NCI-H187 treated with DMSO at 0.1 percent for 48 hours (cell line): ENCODE measurements around the gene DUSP3.

ENCODE experiments used
- DNase-seq: peaks from one replicate; lab custom pipeline; 2025; lab: John Stamatoyannopoulos, UW

The DUSP3 gene

DNA sequence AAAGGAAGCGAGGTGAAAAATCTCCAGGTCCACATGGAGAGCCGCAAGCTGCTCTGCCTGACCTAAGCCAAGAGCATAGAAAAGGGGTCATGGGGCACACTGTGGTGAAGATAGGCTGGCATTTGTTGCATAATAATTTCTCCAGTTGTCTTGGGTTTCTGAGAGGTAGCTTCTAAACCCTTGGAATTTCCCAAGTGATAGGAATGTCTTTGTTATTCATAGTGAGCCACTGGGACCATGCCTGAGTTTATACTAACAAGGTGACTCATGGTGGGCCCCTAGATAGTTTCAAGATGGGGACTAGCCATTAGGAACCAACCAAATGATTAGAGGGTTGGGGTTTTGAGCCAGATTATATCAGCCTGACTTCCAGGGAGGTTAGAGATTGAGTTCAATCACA lies 45.8 kb downstream of the DUSP3 start:
- DNase-seq: no peak

DNA sequence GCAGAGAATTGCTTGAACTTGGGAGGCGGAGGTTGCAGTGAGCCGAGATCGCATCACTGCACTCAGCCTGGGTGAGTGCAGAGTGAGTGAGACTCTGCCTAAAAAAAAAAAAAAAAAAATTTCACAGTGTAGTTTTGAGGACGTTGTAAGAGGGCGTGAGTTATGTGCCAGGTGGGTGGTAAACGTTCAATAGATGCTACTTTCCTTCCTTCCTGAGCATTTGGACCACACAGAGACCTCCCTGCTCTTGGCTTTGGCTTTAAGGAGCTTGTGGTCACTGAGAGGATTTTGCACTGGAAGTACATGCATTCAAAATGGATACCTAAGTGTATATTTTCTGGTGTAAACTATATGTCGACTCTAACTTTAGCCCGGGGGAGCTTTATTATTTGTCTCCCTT lies 50.7 kb downstream of the DUSP3 start:
- no peak for DNase-seq

DNA sequence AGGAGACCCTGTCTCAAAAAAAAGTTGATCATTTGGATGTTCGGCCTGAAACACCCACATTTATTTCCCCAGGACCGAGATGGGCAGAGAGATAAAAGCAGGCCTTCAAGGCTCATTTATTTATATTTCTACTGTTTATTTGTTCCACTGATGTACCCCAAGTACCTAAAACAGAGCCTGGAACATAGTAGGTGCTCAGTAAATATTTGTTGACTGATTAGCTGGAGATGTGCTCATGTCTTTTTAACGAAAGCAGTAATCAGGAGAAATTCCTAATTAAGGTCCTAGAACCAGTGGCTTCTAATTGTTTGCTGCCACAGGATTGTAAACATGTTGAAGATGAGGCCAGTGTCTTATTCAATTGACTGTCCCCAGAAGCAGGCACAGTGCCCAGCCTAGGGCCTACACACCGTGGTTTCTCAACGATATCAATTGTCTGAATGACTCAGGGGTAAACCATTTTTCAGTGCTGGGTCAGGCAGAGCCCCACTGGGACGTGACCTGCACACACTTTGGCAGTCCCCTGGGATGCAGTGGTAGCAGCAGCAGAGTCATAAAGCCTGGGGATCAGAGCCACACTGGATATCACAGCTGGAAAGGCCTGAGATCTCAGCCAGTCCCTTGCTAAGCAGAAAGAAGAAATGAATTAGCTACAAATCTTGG lies 54.9 kb downstream of the DUSP3 start:
- no peak for DNase-seq

DNA sequence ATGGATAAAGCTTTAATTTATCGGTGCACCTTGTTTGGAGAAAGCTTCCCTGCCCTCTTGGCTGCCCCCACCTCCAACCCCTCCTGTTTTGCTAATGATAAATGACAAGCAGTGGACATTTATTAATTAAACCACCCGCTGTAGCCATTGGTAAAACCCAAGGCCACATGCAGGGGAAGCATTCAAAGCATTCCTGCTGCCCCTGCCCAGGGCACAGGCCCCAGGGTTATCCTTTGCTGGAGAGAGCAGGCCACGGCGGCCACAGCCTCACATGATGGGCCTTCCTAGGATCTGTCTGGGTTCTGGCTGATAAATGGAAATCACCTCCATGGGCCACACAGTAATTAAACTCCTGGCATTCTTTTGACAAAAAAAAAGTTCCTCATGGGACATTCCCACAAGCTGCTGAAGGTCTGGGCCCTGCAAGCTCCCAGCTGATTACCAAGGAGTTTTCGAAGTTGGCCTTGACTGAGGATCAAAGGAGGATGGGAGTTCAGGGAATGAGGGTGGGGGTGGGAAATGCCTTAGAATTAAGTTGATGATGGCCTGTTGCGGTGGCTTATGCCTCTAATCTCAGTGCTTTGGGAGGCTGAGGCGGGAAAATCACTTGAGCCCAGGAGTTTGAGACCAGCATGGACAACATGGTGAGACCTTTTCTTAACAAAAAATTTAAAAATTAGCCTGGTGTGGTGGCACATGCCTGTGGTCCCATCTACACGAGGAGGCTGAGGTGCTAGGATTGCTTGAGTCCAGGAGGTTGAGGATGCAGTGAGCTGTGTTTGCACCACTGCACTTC lies 55.7 kb downstream of the DUSP3 start:
- no peak for DNase-seq

DNA sequence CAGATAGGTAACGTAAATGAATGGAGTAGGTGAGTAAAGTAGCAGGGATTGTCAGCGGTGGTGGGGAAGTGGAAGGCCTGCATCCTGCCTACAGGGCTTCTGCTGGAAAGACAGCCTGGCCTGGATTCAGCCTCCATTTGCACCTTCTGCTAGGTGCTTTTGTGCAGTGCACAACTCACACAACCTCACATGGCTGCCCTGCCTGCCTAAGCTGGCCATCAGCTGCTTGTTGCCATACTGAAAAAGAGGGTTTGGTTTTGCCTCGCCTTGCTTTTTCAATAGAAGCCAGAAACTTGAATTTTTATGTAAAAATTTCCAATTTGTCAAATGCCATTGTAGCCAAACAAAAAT lies 56.5 kb downstream of the DUSP3 start:
- no peak for DNase-seq

DNA sequence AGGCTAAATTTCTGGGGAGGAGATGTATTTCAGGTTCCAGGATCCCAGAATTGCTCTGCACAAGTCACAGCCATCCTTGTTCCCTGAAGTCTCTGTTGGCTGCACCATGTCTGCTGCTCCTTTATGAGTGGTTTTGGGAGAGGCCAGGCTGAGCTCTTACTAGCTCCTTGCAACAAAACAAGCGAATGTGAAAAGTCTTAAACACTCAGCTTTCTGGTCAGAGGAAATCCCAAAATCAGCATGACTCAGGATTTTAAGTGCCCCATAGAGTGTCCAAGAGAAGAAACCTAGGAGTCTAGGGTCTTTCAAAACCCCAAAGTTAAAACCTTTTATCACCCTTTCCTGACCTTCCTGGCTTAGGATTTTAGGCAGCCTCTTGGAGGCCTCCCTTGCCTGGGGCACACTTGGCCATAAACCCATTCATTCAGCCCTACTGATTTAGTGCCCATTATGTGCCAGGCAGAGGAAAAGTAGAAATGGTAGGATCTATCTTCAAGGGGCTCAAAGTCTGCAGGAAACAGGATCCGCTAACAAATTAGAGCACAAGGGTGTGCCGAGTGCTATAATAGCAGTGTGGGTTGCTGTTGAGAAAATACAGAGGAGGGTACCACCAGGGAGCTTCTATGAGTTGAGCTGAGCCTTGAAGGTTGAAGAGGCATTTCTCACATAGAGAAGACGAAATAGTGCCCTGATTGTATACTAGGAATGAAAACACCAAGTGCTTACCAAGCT lies 57.1 kb downstream of the DUSP3 start:
- no peak for DNase-seq

DNA sequence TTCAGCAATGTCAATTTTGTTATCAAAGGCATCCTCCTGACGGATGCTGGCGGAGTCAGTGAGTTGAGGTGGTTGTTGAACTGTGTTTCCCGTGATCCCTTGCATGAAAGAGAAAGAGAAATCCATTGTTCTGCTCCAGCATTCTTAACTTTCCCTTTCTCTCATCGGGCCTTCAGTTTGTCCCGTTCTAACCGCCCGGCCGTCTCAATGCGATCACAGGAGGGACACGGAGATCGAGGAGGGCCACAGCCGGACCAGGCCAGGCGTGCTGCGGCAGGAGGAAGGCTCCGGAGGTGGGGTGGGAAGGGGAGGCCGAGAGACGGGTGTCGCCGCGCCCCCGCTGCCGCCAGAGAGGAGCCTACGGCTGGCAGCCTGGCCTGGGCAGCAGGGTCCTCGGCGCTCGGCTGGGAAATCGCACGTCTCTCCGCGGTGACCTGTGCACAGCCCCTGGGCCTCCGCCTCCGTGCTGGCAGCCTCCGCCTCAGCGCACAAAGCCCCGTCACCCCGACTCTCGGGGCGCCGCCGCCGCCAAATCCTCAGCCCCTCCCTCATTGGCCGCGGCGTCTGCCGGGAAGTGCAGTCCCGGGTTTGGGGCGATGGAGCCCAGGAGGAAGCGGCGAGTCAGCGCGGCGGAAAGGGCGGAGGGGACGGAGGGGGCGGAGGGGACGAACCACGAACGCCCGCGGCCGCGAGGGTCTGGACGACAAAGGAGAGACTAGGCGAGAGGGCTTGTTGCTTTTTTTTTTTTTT lies 58.3 kb downstream of the DUSP3 start:
- DNase-seq: peak; percentile 19

DNA sequence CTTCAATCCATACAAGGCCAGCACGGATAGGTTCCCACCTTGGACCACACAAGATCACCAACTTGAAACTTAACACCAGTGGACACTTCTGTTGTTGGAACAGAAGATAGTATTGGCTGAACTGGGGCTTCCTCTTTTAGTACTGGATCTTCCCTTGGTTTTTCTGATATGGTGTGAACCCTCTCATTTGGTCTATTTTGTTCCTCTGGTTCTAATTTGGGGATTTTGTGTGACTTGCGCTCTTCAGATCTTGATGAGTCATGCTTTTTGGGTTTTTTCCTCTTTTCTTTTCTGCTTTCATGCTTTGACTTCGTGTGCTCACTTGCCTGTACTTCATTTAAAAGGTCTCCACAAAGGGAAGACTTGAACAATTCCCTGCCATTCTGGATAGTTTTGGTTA lies 59.2 kb downstream of the DUSP3 start:
- DNase-seq: no peak

DNA sequence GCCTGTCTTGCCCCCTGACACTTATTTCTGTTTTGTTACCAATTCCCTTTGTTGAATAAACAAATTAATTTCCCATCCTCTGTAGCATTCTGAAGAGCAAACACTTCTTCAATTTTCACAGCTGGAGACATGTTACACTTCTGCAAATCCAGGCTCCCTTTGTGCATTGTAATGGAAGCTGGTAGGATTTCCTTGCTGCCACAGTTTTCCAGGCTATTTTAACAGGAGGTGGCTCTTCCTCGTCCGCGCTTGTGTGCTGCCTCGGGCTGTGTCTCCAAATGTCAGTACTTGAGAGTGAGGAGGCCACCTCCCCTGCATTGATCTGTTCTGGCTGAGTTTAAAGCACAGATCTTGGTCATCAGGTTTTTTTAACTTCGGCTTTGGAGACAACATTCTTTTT lies 60.2 kb downstream of the DUSP3 start:
- DNase-seq: no peak

DNA sequence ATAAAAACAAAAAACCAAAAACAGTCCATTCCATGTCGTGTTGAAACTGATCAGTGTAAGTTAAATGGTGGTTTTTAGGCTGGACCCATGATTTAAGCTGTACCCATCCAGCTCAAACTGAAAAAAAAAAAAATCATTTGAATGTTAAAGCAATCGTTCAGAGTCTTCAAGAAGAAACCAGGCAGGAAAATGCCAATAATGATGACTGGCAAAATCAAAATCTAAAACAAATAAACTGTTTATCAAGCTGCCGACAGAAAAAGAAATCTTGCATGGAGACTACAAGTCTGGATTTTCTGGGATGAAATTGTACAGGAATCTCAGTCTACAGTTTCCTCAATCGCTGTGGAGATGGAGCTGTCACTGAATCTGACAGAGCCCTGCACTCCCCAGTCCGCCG lies 60.9 kb downstream of the DUSP3 start:
- DNase-seq: no peak
